ENCODE measurements around the gene NSRP1. TPM values are rescaled to one million over a fixed set of nuclear protein-coding genes. Genes with fewer than 3 reads are reported as not detected.

NSRP1 gene
- total and polyA plus RNA-seq, 2 of the 8 experiments (the other 6 are each of a cell fraction or from before 2014, with no cell fraction given) = 6.1 to 22.4 TPM

GRCh38 chr17:30068465-30068864 lies 48.2 kb upstream of the NSRP1 start:
- Histone ChIP-seq H3K4me1 (replicated peaks in 1 of 4; ENCODE audit: control insufficient read depth in 3 of 4, insufficient read depth in 4 of 4, low read length in 3 of 4) (no peaks in the 10 kb centered on the region), H3K79me1 (ENCODE audit: low read depth, low read length) (no peaks in the 10 kb centered on the region), H2BK120ac (replicated peaks; ENCODE audit: low read depth, low read length) (no peak overlapping the region), H3K36me3 (ENCODE audit: control insufficient read depth in 2 of 4, insufficient read depth in 4 of 4, low read length in 3 of 4) (no peaks in the 10 kb centered on the region), H3K56ac (replicated peaks; ENCODE audit: insufficient read length, low read depth, low read length) (no peak overlapping the region), H2BK5ac (ENCODE audit: low read depth, low read length) (no peak overlapping the region), H3K4ac (replicated peaks; ENCODE audit: insufficient read length, low read depth, low read length) (no peak overlapping the region), H3K18ac (ENCODE audit: extremely low read depth, low read length) (no peak overlapping the region), H3K4me3 (ENCODE audit: extremely low read depth in 1 of 4, insufficient read depth in 2 of 4, low read depth in 3 of 4, low read length in 4 of 4) (no peak overlapping the region), H3K23ac (ENCODE audit: insufficient read length) (no peak overlapping the region), H4K91ac (replicated peaks; ENCODE audit: insufficient read length, low read length) (no peak overlapping the region), H3K23me2 (ENCODE audit: low read depth, low read length) (no peaks in the 10 kb centered on the region; the same call in 1 of the 2 replicates), H2BK20ac (ENCODE audit: low read length) (no peak overlapping the region), H3K4me2 (ENCODE audit: insufficient read depth in 1 of 2, low read depth in 2 of 2, low read length in 2 of 2) (no peak overlapping the region), H2AFZ (ENCODE audit: low read length) (no peak overlapping the region), H3K9ac (replicated peaks in 1 of 4; ENCODE audit: extremely low read depth in 1 of 4, low read depth in 3 of 4, low read length in 3 of 4) (no peak overlapping the region), H4K20me1 (replicated peaks in 1 of 2; ENCODE audit: control insufficient read depth in 1 of 2, insufficient read depth in 2 of 2, low read length in 2 of 2) (no peaks in the 10 kb centered on the region), H3K27me3 (replicated peaks in 1 of 4; ENCODE audit: control insufficient read depth in 3 of 4, extremely low read depth in 1 of 4, insufficient read depth in 3 of 4, low read length in 3 of 4) (no peaks in the 10 kb centered on the region), H2BK15ac (ENCODE audit: low read length) (no peak overlapping the region), H3K14ac (ENCODE audit: insufficient read length) (no peak overlapping the region), H4K5ac (ENCODE audit: insufficient read length, low read depth, low read length) (no peak overlapping the region), H2AK5ac (ENCODE audit: low read depth, low read length) (no peak overlapping the region), H3K27ac (ENCODE audit: low read depth, low read length) (no peak overlapping the region), H4K8ac (ENCODE audit: extremely low read depth, insufficient read depth, low read length) (no peak overlapping the region), H3K79me2 (ENCODE audit: control insufficient read depth in 1 of 2, insufficient read depth in 2 of 2, low read length in 2 of 2) (no peaks in the 10 kb centered on the region), H2BK12ac (ENCODE audit: low read depth, low read length) (no peak overlapping the region), H3K9me3 (ENCODE audit: insufficient read depth in 2 of 2, low read depth in 1 of 2, low read length in 1 of 2) (no peaks in the 10 kb centered on the region; a peak in 1 of 4 replicates)
- FAIRE-seq (no peak), DNase-seq (ENCODE audit: low read depth in 1 of 2, low spot score in 2 of 2) (no peak)
- 97% methylated on average over 16 of the region's 16 CpGs; no CpG with 5 or more reads in 1 of the 2 experiments for WGBS, 2 experiments (ENCODE audit: extremely low coverage in 1 of 2, insufficient coverage in 1 of 2, insufficient read length in 1 of 2, insufficient replicate concordance in 2 of 2, low coverage in 1 of 2, low lambda C conversion rate in 2 of 2, missing lambda C conversion rate in 1 of 2)
- ChIA-PET POLR2A (ENCODE audit: partially characterized antibody) (no interaction called here), CTCF (ENCODE audit: partially characterized antibody) (interaction anchor here (0.6 to 1.4 kb wide), 3 partner anchors 17 to 172 kb away, joined by 3 to 6 read pairs (median 4); no protein-coding TSS in a partner anchor)
- TF ChIP-seq CEBPB (IDR thresholded peaks at IDR 0.05; ENCODE audit: low read depth, low read length) (no peak), ASH2L (IDR thresholded peaks at IDR 0.05; ENCODE audit: low read length) (no peak), CTBP2 (IDR thresholded peaks at IDR 0.05; ENCODE audit: borderline replicate concordance, insufficient read depth, insufficient read length, low read length) (no peak)
